NOMO-1 treated with DMSO at 0.1 percent for 48 hours (cell line): ENCODE measurements around the gene NEK1.
A peak's percentile ranks its signal among the peaks of the same experiment; 100 is the strongest.

ENCODE experiments used
- DNase-seq: peaks from one replicate; lab custom pipeline; 2025; ENCODE audit not compliant: unreplicated experiment; lab: John Stamatoyannopoulos, UW

The NEK1 gene, protein sequence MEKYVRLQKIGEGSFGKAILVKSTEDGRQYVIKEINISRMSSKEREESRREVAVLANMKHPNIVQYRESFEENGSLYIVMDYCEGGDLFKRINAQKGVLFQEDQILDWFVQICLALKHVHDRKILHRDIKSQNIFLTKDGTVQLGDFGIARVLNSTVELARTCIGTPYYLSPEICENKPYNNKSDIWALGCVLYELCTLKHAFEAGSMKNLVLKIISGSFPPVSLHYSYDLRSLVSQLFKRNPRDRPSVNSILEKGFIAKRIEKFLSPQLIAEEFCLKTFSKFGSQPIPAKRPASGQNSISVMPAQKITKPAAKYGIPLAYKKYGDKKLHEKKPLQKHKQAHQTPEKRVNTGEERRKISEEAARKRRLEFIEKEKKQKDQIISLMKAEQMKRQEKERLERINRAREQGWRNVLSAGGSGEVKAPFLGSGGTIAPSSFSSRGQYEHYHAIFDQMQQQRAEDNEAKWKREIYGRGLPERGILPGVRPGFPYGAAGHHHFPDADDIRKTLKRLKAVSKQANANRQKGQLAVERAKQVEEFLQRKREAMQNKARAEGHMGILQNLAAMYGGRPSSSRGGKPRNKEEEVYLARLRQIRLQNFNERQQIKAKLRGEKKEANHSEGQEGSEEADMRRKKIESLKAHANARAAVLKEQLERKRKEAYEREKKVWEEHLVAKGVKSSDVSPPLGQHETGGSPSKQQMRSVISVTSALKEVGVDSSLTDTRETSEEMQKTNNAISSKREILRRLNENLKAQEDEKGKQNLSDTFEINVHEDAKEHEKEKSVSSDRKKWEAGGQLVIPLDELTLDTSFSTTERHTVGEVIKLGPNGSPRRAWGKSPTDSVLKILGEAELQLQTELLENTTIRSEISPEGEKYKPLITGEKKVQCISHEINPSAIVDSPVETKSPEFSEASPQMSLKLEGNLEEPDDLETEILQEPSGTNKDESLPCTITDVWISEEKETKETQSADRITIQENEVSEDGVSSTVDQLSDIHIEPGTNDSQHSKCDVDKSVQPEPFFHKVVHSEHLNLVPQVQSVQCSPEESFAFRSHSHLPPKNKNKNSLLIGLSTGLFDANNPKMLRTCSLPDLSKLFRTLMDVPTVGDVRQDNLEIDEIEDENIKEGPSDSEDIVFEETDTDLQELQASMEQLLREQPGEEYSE (N-terminal part only)

DNA sequence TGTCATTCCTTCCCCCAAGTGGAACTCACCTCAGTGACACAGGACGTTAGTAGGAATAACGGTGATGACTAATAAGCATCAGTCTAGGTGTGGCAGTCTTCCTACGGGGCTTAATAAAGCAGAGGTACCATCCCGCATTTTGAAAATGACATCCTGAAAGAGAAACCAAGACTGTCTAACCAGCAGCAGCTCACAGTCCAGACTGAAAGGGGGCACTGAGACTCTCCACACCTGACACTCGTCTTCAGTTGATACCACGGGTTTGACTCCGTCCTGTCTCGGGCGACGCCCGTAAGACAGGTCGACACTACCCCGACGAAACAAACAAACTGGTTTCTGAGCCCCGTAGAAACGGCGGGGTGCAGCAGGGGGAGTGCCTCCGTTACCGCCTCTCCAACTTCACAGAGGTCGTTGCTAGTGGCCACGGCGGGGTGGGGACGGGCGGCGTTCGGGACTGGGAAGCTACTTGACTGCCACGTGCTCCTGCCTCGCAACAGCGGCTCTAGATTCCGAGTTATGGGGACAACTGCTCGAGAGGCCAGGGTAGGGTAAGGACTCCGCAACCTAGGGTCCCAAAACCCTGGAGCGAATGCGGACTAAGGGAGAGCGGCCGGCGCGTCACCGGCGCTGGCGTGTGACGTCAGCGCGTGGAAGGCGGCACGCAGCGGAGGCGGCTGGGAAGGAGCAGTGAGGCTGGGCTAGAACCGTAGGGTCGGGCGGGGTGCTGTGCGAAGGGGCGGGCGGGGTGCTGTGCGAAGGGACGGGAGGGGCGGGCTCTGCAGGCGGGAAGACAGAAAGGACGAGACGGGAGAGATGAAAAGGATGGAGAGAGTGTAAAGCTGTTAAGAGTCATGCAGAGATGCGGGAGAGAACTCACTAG lies at the start of gene NEK1:
Gene NEK1 (minus strand): TSS at position 593 of the 880 bp plus-strand sequence. CDS start 9,953 bp downstream, outside the sequence.
- peak; percentile 75 for DNase-seq

DNA sequence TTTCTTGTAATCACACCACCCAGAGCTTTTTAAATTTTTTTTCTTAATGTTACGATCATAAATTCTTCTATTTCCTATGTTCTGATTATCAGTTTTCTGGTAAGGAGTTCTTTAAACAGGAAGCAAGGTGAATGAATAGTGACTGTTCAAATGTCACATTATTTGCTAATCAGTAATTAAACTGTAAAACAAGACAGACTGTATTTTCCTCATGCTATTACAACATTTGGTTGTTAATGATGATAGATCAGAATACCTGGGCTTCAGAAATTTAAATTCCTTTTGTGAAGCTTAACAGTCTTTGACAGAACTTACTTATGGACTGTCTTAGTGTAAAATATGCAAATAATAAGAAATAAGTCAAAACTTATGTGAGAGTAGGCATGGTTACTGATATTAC lies 49.4 kb upstream of the NEK1 start:
- no peak for DNase-seq

DNA sequence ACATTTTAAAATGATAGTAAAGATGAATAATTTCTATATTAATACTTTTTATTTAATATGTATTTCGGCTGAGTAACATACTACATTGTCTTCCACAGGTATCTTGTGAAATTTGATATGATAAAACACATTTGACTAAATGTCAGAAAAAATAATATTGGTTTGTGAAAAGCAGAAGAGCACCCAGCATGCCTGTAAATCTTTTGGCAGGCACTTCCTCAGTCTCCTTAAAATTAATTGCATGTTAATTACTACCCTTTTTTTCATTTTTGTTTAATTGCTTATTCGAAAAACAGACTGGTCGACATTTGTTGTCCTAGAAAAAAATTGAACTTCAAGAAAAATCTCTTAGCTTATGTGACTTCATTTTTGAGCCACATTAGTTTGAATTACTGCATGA lies 48.5 kb upstream of the NEK1 start:
- DNase-seq: peak; percentile 79

DNA sequence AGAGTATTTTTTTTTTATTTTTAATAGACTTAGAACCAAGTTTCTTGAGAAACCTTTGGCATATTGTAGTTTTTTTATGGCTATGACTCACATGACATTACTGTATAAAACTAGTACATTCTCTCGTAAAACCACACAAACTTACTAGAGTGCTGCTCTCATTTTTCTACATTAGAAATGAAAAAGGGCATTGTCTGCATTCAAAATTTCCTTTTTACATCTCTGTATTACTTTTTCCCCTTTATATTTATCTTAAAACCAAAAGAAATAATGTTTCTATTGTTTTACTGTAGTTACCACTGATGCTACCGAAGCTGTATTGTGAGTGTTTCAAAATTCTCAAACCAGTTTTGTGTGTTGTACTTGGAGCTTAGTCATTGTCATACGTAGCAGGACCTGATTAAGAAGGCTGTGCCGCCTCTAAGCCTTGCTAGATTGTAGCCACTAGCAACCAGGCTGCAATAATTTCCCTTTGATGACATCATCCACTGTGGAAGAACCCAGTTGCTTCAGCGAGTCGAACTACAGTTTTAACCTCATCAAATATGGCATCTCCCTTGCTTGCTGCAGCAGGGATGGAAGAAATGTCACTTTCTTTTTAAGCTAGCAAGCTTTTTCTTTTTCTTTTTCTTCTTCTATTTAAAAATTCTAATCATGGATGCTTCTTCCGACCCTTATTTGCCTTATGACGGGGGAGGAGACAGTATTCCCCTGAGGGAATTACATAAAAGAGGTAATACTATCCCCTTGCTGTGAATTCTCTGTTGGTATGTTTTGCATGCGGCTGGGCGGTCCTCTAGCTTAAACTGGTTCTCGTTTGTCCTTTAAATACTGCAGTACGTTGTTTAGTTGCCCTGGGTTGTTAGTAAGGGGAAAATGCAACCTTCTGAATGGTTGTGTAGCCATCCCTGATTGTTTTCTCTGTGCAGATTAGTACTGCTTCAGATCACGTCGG lies 47.6 kb upstream of the NEK1 start:
- DNase-seq: peak; percentile 96

DNA sequence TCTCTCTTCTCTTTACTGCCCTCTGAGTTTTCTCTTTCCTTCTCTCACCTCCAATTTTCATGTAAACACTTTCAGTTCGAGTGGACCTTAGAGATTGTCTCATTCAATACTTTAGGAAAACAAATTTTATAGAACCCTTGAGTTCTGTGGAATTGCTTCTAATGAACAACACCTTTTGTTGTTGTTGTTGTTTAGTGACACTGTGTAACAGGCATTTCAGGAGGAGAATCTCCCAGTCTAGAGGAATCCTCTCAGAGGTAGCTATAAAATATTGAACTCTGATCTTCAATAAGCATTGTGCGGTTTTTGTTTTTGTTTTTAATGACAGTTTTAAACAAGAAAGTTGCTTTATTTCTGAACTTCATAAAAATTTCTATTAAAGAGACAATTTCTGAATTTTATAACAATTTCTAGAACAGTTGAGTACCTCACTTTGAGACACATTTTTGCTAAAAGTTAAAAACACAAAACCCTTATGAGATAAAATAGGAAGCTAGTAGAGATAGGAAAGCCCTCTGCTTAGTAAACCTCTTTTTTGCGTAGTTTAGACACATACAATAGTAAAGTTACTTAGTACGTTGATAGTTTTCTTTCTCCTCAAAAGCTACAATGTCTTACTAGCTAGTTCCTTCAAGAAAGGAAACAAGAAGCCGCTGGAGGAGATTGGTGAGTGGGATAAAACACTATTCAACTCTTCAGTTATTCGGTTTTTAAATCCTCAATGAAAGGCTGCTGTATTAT lies 46.8 kb upstream of the NEK1 start:
- no peak for DNase-seq

DNA sequence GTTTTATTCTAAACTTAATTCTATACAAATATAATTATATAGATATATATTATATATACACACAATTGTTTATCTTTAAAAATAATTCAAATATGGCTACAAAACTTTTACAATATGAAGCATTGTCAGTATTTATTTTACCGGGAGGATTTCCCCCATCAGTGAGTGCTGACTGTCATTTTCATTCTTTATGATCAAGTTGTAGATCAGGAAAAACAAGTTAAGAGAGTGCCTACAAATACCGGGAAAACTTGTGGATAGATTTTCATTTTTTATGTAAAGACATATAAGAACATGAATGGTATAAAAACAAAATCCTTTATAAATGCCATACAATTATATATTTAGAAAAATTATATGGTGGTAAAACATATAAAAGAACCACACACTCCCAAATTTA lies 45.8 kb upstream of the NEK1 start:
- DNase-seq: no peak

DNA sequence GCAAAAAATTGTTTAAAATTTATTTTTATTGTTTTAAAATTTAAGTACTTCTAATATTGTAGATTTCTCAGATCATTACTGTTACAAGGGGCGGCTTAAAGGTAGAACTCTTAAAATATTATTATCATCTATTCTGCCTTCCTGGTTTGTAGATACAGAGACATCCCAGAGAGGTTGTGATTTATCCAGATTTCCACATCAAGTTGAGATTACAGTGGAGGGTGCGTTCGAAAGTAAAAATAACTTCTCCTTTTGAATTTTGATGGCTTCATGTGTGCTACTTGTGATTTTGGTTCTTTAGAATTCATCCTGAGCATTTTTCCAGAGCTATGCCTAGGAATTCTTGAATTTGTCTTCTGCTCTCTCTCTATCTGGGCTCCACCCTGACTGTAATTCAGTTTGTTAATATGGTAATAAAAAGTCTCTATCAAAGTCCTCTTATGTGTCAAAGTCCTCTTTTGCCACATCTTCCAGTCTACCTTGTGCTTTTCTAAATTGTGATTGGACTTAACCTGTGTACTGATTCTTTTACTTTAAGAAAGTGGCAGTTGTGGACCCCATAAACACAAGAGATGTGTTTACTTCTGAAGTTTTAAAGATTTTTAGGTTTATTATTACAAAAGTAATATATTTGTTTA lies 45.2 kb upstream of the NEK1 start:
- peak; percentile 28 for DNase-seq

DNA sequence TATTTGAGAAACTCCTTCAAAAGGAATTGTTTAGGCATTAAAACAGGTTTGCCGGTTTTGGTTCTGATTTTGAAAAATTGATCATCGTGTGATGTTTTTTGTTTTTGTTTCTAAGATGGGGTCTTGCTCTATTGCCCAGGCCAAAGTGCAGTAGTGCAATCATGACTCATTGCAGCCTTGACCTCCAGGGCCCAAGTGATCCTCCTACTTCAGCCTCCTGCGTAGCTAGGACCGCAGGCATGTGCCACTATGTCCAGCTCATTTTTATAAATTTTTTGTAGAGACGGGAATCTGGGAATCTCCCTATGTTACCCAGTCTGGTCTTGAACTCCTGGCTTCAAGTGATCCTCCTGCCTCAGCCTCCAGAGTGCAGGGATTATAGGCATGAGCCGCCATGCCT lies 43.0 kb upstream of the NEK1 start:
- no peak for DNase-seq

DNA sequence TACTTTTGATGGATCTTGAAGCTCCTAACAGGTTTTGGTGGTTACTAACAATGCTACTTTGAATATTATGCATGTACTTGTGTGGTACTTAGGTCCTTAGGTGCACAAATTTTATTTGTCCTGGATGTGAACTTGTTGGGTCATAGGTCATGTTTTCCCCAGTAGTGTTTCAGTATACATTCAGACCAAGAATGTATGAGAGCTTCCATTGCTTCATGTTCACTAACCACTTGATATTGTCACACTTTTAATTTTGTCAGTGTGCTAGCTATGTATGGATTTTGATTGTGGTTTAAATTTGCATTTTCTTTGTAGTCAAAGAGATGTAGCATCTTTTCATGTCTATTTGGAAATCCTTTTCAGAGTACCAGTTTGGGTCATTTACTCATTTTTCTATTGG lies 40.2 kb upstream of the NEK1 start:
- DNase-seq: no peak

DNA sequence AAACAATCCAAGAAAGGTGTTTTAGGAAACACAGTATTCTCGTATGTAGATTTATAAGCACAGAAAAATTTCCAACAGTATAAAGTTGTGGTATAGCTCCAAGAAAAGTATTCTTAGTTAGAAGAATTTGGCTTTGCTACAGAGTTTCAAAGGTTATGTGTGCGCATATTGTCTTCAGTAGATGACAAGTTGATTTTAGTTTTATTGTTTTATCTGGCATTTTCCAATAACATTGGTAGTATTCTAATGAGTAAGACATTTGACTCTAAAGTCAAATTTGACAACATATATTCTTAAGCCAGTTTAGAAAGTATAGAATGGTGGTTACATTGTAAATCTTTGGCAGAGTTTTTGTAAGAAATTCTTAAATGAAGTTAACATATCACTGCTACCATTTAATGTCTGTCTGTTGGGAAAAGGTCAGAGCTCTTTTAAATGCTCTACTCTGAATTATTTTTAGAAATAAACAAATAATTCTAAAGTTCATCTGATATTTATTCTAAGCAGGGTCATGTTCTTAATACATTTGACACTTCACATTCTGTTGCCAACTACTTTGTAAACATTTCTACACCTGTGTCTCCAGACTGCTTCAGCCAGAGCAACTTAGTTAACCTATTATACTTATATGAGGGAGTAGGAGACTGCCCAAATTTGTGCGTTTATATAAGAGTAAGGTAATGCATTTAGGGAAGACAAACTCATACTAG lies 38.0 kb upstream of the NEK1 start:
- no peak for DNase-seq

DNA sequence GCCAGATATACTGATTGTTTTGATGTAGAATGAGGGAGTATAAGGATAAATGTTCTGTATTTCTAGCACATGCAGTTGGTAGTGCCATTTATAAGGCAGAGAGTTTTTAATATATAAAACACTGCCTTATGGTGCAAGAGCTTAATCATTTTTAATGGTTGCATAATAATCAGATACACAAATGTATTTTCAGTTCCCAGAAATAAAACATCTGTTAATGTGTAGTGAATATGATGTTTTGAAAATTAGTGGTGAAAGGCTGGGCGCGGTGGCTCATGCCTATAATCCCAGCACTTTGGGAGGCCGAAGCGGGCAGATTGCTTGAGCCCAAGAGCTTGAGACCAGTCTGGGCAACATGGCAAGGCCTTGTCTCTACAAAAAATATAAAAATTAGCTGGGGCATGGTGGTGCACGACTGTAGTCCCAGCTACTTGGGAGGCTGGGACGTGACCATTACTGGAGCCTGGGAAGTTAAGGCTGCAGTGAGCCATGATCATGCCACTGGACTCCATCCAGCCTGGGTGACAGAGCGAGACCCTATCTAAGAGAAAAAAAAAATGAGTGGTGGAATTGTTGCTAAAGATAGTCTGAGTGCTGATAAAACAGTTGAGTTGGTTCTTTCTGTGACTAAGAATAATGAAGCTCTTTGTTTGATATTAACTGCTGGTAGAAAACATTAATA lies 37.3 kb upstream of the NEK1 start:
- no peak for DNase-seq

DNA sequence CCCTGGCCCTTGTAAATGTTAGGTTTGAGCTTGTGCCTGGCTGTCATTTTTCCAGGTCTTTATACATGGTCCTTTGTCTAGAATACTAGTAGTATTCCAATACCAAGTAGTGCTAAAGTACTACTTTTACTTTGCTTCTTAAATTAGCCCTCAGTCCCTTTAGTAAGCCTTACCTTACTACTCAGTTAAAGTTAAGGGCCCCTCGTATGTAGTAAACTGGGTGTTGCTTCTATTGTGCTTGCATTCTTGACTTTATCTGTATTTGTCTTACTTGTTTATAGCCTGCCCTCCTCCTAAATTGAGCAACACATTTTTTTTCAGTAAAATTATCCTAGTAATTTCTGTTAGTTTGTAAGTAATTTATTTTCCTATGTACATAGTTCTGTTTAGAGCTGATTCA lies 33.2 kb upstream of the NEK1 start:
- no peak for DNase-seq

DNA sequence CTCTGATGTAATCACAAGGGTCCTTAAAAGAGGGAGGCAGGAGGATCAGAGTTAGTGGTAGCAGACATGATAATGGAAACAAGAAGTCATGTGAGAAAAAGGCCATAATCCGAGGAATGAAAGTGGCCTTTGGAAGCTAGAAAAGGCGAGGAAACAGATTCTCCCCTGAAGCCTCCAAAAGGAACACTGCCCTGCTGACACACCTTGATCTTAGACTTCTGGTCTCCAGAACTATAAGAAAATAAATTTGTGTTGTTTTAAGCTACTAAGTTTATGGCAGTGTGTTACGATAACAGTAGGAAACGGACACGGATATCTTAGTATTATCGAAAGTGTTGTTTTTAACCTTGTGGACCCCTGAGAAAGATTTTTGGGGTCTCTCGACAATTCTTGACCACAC lies 32.4 kb upstream of the NEK1 start:
- no peak for DNase-seq

DNA sequence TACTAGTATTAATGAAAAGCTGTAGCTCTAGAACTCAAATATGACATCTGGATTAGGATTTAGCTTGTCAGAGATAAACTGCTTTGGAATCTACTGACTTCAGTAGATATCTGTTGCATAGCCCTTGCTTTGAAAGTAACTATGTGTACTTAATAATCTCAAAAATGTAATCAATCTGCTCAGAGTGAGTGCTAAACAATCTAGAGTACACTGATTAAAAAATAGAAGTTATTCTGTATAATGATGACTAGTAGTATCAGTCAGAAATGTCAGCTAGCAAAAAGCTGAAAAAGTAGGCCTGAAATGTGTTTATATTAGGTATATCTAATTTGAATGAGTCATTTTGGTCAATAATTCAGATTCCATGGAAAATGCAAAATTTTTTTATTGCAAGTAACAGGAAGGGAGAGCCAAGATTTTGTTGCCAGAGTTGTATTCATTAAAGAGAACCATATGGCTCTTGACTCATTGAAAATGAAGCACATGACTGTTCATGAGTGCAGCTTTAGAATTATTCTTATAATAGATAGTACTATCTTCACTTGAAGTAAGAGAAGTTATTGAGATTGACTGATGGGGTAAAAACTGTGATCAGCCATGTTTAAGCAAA lies 28.0 kb upstream of the NEK1 start:
- no peak for DNase-seq

DNA sequence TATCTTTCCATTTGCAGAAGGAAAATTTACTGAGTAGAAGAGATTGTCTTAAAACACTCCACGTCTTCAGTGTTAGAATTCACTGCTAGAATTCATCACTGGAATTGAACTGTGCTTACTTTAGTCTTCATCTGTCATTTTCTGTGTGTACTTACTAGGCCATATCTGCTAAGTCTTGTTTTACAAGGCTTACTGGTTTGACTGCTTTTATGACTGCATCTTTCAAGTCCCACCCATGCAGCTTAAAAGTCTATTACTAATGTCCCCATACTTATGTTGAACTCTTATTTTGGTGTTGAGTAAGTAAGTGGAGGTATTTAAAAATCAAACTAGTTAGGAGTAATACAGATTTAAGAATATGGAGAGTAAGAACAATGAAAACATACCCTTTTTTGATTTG lies 22.6 kb upstream of the NEK1 start:
- DNase-seq: no peak

DNA sequence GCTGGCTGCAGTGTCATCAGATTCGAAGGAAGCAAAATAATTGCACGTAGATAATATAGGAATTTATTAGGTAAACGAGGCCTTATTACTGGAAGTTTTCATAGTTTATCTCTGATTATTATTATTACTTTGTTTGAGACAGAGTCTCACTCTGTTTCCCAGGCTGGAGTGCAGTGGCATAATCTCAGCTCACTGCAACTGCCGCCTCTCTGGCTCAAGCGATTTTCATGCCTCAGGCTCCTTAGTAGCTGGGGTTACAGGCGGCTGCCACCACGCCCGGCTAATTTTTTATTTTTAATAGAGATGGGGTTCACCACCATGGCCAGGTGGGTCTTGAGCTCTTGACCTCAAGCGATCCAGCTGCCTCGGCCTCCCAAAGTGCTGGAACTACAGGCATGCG lies 20.5 kb upstream of the NEK1 start:
- no peak for DNase-seq

DNA sequence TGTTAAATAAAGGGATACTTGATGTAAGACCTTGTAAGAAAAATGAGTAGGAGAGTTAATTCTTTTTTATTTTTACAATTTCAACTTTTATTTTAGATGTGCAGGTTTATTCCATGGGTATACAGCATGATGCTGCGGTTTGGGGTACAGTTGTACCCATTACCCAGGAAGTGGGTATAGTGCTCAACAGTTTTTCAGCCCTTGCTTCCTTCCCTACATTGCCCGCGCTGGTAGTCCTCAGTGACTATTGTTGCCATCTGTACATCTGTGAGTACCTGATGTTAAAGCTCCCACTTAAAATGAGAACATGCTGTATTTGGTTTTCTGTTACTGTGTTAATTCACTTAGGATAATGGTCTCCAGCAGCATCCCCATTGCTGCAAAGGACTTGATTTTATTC lies 17.7 kb upstream of the NEK1 start:
- no peak for DNase-seq
